Hematopoietic multipotent progenitor cell treated with erythropoietin and hydrocortisone succinate and interleukin-3 and kit ligand, for 6 days (in vitro differentiated cells): ENCODE results near the gene DHDH.

Experiments used
- DNase-seq: peaks from one replicate; pipeline ENCODE4 v3.0.0-alpha.2; 2015

DHDH gene

DNA sequence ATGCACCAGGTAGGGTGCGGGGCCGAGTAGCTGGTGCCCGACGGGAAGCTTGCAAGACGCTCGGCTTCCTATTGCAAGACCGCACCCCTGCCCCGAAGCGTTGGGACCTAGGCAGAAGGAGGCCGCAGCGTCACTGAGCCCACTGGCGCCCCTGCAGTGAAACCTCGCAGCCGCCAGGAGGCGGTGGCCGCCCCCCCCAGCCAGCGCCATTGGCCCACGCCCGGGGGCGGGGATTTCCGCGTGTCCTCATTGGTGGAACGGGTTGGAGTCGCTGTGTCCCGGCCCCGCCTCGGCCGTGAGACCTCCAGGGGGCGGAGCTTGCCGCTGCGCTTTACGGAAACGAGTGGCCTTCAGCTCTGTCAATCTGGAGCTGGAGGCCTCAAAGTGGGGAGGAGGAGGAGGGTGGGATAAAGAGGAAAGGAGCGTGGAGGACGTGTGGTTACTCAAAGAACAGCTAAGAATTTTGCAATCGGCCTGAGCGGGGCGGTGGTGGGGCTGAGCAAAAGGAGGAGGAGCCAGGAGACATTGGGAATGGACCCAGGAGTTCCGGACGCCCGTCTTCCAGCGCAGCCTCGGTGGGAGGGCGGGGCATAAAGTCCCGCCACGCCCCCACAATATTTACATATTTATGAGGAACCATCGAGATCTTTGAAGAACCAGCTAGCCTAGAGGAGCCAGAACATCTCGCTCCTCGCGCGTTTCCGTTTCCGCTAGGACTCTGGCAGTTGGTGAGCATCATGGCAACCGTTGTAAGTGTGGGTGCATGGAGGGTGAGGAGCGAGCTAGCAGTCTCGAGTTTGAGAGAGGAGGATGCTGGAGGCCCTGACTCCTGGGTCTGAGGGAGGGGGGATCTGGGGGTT, 59.9 kb downstream of the DHDH start, which contains the start of the genes GYS1 and RUVBL2:
TSS of gene GYS1 (minus strand) at position 135 of the 860 bp plus-strand sequence. CDS start 197 bp downstream, outside the sequence.
TSS of gene RUVBL2 (plus strand) at position 713 of the 860 bp plus-strand sequence. CDS start at position 738, 25 bp downstream.
- peak; percentile 100 for DNase-seq

DNA sequence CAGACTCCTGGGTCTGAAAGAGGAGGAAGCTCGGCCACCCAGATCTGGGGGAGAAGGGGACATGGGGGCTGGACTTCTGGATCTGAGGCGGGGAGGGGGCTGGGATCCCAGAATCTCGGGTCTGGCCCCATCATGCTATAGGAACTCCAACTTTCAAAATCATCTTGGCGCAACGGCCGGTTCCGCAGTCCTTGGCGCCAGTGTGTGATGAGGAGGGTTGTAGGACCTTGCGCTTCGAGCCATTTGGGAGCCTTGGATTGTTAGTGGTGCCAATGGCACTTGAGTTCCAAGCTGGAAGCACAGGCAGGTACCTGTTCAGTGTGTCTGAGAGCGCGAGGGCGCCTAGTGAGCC, 60.5 kb downstream of the DHDH start:
- DNase-seq: no peak
